T1000 (cell line): Measurements from ENCODE around the gene TMEM117.

Source experiments
- DNase-seq: peaks from one replicate; lab custom pipeline; 2025; ENCODE audit warnings: mixed read lengths; lab: John Stamatoyannopoulos, UW

TMEM117 gene

DNA sequence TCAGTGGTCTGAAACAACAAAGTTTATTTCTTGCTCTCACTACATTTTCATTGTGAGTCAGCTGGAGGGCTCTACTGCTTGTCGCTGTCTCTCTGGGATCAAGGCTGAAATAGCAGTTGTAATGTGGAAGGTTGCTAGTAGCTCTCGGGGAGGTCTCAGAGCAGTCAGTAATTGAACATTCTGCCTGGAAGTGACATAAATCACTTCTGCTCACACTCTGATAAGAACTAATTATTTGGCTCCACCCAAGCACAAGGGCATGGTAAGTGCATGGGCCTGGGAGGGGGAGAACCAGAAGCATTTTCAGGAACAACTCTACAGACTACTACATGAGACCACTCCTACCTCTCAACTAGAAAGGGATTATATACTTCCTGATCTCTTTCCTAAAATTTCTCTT, 128.2 kb downstream of the TMEM117 start:
- DNase-seq, result no peak

- DNase-seq, result no peak
Measured at GRCh38 chr12:43964961-43965360, 129.1 kb downstream of the TMEM117 start.

DNA sequence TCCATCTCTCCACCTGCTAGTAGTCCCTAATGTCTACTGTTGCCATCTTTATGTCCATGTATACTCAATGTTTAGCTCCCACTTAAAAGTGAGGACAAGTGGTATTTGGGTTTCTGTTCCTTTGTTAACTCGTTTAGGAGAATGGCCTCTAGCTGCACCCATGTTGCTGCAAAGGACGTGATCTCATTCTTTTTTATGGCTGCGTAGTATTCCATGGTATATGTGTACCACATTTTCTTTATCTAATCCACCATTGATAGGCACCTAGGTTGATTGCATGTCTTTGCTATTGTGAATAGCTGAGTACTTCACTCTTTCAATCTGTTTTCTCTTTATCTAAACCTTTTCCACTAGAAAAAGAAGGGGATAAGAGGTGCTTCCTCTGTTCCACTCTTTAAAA, 130.0 kb downstream of the TMEM117 start:
- no peak for DNase-seq

GRCh38 chr12:43968736-43969135, 132.9 kb downstream of the TMEM117 start:
- DNase-seq, result no peak

DNA sequence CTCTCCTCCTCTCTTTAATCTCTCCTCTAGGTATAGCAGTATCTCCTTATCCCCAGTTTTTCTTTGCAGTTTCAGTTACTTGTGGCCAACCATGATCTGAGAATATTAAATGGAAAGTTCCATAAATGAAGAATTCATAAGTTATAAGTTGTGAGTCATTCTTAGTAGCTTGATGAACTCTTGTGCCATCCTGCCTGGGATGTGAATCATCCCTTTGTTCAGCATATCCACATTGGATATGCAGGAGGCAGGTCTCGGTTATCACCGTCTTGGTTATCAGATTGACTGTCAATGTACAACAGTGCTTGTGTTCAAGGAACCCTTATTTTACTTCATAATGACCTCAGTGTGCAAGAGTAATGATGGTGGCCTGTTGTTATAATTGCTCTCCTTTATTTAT, 134.0 kb downstream of the TMEM117 start:
- DNase-seq, result no peak

GRCh38 chr12:43973385-43973784, 137.5 kb downstream of the TMEM117 start:
- no peak for DNase-seq

- DNase-seq, result no peak
Measured at GRCh38 chr12:43973993-43974392, 138.1 kb downstream of the TMEM117 start.

DNA sequence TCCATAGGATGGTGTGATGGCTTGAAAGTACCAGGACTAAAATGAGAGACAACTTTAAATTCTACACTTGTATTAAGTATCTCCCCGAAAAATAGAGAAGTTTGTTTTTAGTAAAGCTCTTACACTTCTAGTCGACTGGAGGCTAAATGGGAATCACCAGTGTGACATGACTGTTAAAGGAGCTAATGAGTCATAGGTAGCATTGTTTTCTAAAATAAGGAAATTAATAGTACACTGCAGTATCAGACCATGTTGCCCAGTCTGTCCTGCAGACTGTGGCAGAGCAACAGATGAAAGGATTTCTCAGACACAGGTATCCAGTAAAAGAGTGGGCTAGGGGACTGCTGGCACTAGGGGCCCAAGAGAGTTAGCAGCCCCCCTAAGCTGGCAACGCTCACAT, 140.1 kb downstream of the TMEM117 start:
- DNase-seq, result no peak

GRCh38 chr12:43978556-43978955, 142.7 kb downstream of the TMEM117 start:
- no peak for DNase-seq

GRCh38 chr12:43979450-43979849, 143.6 kb downstream of the TMEM117 start:
- no peak for DNase-seq

GRCh38 chr12:43980627-43981191, 144.8 kb downstream of the TMEM117 start:
- no peak for DNase-seq

DNA sequence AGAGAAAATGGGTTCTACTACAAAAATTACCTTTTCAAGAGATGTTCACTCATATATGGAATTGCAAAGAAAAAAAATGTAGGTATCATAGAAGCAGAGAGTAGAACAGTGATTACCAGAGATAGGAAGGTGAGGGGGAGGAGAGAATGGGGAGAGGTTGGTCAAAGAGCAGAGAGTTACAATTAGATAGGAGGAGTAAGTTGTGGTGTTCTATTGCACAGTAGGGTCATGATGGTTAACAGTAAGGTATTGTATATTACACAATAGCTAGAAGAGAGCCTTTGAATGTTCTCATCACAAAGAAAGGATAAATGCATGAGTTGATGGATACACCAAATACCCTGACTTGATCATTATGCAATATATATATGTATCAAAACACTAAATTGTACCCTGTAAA, 145.8 kb downstream of the TMEM117 start:
- DNase-seq, result no peak

- DNase-seq, result no peak
Measured at GRCh38 chr12:43982544-43982943, 146.7 kb downstream of the TMEM117 start.

GRCh38 chr12:43988838-43989560, 153.1 kb downstream of the TMEM117 start:
- no peak for DNase-seq

GRCh38 chr12:43992856-43993255, 157.0 kb downstream of the TMEM117 start:
- no peak for DNase-seq

DNA sequence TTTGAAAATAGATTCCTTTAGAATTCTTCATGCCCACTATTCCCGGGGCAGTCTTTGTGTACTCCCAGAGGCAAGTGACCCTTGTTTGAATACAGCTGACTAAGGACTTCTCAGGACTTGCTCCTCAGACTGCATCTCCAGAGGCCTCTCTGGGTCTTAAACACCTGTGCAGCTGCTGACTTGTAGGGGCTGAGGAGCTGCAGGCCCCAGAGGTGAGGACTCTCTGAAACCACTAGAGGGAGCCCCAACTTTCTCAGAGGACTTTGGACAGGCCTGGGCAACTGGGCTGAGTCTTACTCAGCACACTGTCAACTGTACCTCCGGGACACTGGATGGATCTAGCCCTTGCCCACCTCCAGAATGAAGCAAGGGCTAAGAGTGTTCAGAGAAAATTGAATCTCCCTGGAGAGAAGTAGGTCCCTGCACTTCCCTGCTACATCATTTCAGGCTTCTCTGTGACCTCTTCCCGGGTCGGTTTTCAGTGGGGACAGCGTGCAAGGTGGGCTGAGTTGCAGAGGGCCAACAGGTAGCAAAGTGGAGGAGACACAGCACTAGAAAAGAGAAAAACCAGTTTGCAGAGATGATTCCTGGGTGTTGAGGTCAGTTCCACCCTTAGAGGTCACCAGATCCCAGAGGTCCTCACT, 164.6 kb downstream of the TMEM117 start:
- no peak for DNase-seq

GRCh38 chr12:44002607-44003006, 166.7 kb downstream of the TMEM117 start:
- DNase-seq, result no peak

DNA sequence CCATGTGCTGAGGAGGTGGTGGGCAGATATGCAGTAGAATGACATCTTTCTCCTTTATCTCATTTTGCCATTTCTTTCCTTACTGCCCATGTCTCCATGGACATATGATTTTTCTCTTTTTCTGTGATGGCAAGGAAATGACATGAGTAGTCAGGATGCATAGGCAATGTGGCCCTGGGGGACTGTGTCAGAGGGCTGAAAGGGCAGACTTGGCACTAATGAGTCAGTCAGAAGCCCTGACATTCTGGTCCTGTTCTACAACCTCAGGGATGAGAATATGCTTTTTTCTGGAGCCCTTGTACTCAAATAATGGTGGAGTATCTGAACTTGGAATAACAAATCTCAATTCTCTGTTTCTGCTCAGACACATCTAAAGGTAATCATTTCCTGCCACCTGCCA, 167.8 kb downstream of the TMEM117 start:
- DNase-seq, result no peak

DNA sequence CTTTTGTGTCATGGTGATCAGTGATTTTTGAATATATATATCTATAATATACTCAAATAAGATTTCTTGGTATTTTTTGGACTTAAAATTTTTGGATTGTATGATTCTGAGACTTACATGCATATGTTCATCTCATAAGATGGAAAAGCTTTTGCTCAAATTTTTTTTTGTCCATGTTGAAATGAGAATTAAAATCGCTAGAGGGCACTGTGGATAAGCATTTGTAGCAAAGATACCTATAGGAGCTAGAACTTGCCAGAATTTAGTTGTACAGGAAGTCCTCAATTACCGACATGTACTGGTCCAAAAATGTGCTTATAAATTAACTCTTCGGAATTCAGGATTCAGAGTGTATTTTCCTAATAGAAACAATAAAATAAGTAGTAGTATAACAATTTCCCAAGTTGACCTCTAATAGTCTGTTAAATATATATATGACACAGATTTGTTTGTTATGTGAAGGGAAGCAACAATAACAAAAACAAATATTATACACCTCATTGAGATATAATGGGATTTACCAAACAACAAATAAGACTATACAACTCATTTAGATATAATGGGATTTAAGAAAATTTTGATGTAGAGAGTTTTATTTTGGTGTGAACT, 179.6 kb downstream of the TMEM117 start:
- DNase-seq, result no peak

GRCh38 chr12:44017216-44017615, 181.3 kb downstream of the TMEM117 start:
- no peak for DNase-seq

- no peak for DNase-seq
Measured at GRCh38 chr12:44019118-44019517, 183.2 kb downstream of the TMEM117 start.

GRCh38 chr12:44020555-44020954, 184.7 kb downstream of the TMEM117 start:
- DNase-seq, result no peak

DNA sequence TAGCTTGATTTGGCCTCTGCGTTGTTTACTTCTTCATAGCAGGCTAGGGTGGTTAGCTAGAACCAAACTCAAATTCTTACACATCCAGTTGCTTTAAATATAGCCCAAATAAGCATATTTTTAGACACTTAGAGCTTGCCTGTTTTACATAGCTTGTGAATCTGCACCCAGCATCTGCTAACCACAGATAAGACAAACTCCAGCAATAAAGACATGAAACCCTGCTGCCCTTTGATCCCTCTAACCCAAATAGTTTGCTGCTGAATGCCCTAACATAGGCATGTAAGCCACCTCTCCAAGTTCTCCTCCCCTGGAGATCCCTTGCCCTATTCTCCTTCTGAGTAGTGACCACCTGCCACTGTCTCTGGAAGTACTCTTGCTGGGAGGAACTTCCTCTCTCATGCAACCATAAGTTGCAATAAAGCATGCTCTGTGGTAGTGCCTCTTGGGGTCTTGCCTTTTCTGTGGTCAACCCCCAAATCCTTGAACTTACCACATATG, 185.6 kb downstream of the TMEM117 start:
- DNase-seq, result no peak
